NCI-H1694 (cell line): ENCODE data around the gene CABCOCO1.

Source experiments
- DNase-seq: peaks from one replicate; lab custom pipeline; 2025; lab: John Stamatoyannopoulos, UW

The CABCOCO1 gene

DNA sequence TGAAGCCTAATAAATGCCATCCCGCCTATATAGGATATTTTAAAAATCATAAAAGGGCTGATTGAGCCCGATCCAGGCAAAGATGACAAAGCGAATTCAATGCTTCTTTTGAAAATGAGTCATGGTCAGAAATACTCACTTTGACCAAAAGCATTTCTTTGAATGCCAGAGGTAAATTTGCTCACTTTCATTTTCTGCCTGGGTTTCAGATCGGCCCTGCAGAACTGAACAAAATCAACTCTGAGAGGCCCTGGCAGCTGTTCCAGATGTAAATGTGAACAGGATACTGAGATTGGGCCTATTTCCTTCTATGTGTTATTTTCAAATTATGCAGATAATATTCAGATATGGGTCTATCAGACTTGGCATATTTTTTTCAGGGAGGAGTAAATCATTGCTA is 124.0 kb downstream of the CABCOCO1 start:
- no peak for DNase-seq

DNA sequence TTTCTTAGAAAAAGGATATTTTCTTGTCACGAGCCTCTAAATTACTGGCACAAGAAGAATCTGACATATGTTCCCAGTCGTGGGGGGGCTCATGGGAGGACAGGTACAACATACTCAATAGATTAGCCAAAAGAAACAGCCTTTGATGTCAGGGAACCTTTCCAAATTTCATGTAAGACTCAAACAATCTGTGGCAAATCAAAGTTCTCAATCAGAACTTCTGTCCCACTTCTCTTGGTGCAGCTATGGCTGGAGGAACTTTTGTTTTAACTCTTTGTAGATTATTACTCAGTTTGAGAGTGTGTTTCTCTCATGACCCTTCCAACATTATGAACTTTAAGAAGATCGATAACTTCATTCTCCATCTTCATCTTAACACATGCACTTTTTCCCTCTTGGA is 124.4 kb downstream of the CABCOCO1 start:
- DNase-seq = no peak

DNA sequence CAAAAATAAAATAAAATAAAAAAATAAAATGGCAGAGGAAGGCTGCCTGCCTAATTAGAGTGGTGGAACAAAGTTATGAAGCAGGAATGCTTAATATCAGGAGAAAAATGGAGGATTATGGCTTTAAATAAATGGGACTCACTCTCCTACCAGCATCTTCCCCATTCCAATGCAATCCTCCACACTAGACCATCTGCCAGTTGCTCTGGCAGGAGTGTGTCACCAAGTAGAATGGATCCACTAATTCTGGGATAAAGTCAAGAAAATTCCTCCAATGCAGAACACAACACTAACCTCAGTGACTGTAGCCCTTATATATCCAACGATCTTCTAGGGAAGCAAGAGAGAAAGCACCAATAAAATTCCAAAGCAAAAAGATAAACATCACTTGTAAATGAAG is 126.3 kb downstream of the CABCOCO1 start:
- DNase-seq = no peak

DNA sequence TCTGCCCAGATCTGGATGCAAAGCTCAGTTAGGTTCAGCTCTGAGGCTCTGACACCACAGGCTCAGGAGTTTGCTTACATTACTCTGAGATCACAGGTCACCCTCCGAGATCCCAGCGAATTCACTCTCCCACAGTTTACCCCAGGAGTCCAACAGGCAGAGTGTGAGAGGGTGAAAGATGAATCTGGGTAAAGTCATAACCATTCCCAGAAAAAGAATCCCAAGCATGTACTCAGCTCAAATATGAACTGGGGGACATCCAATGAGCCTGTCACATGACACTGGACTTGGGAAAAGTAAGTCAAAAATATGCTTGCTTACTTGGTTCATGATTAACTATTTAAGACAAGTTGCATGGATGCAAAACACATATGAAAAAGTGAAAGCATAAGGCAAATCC is 128.5 kb downstream of the CABCOCO1 start:
- DNase-seq = no peak

DNA sequence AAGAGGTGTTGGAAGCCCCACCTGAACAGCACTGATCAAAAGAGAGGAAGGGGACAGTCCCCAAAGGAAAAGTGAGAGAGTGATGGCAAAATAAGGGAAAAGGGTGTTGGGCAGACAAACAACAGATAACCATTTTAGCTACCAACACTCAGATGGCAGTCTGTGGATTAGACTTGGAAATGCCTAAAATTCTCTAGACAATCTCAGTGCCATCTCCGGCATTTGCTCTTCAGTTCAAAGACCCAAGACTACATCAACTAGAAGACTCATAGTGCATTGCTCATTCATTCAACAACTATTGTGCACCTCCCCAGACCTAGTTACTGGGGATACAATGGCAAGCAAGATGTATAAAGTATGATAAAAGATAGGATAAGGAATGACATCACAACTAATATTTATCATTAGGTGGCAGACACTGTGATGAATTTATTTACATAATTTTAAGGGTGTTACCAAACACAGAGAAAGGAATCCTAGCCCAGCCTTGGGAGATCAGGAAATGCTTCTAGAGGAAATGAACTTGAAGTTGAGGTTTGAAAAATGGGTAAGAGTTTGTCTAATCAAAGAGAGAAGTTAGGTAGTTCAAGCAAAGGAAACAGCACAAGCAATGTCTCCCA is 129.5 kb downstream of the CABCOCO1 start:
- DNase-seq = no peak

DNA sequence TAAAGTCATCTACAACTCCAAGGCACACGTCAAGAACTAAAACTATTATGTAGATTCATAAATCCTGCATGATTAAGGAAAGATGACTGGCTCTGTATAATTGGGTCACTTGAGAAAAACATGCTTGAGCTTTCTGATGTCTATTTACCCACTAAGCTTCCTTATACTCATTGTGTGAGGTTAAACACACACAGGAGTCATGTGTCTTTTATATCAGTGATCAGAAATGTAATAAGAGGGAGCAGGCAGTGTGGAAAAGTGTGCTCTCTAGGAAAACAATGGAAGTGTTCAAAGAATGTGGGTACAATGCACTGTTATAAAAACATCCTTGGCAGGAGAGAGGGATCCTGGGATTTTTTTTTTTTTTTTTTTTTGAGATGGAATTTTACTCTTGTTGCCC is 130.2 kb downstream of the CABCOCO1 start:
- DNase-seq = no peak

DNA sequence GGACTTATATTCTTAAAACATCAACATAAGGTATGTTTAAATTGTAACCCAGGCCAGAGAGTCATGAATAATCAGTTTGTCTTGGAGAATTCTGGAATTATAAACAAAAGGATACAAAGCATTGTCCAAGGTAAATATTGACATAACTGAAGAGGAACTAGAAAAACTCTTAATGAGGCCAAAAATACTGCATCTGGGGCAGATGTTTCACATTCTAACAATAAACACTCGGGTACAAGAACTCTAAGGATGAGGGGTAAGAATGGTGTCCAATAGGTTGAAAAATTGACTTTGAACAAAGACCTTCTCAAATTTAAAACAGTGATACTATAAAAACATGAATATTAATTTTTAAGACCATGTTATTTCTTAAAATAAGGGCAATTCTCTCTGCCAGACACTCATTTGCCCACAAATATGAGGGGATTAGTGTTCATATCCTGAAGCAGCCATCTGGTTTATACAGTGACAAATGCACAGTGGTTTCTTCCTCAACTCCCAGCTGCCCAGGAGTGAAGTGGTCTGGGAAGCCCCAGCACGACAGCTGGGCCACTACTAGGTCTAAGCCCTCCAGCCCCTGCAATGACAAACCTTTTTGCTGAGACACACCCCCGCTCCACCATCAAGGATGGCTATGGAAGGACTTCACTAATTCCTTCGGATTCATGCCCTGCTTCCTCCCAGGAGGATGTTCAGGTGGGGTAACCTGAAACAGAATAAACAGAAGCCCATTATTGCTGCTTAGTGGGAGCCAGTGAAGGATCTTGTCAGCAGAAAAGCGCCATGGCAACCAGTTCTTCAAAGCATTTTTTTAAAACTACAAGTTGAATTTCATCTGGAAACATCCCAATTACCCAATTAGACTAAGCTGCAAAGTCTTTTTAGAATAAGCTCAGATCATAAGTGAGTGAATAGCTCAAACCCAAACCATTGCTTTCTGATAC is 131.3 kb downstream of the CABCOCO1 start:
- no peak for DNase-seq

DNA sequence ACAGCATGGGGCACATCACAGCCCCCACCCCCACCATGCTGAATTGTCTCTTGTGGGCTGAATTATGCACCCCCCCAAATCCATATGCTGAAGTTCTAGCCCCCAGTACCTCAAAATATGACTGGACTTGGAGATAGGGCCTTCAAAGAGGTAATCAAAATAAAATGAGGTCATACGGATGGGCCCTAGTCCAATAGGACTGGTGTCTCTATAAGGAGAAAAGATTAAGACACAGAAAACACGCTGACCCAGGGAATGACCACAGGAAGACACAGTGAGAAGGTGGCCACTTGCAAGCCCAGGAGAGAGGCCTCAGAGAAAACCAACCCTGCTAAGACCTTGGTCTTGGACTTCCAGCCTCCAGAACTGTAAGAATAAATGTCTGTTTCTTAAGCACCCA is 132.4 kb downstream of the CABCOCO1 start:
- DNase-seq = no peak

DNA sequence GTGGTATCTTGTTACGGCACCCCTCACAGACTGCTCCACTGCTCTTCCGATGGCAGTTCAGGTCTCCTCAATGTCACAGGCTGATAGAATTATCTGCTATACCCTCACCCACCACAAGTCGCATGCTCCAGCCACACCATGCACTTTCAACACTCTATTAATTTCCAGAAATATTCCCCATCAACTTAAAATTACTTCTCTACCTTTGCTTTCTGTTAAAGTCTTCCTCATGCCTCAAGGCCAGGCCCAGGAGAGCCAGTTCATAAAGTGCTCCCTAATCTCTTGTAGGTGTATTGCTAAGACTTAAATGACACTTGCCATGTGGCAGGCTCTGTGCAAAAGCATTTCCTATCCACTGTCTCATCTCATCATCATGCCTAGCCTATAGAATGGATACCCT is 132.8 kb downstream of the CABCOCO1 start:
- DNase-seq = no peak

DNA sequence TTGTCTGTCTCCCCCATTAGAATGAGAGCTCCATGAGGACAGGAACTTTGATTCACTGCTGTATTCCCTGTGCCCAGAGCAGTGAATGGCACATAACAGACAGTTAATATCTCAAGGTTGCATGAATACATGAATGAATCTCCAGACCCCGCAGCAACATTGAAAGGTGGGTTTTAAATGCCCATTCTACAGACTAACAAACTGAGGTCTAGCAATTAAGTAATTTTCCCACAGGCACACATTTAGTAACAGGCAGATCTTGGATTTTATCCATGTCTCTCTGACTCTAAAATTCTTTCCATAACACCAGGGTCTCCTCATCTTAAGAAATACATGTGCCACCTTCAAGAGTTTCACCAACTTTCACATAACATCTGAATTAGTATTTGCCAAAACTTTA is 134.1 kb downstream of the CABCOCO1 start:
- DNase-seq = no peak

DNA sequence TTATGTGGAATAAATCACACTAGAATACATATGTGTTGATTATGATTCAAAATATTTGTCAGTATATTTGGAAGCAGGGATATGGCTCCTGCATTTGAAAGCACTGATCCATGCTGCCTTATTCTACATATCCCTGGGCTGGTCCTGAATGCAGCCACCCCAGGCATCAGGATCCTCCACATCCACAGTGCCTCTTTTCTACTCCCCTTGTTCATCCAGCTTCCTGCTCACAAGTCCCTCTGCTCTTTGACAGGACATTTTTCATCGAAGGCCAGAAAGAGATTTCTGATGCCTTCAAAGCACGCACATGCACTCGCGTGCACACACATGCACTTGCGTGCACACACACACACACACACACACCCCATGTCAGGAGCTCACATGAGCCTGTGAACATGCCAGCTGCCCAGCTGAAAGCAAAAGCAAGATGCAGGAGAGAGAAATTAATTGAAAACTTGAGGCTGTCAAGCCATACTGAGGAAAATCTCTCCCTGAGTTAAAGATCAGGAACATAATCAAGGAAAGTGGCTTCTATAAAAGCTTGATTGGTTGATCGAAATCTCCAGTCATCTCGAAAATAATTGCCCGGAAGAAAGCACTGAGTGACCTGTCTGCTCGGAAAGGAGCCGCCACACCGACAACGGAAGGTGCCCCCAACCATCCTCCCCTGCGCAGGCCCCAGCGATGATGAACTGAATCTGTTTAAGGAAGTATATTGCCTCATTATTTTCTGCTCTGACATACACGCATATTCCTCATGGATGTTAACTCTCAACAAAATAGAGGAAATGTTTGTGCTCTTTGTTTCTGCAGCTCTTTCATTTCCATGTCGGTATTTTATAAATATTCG is 134.8 kb downstream of the CABCOCO1 start:
- no peak for DNase-seq

DNA sequence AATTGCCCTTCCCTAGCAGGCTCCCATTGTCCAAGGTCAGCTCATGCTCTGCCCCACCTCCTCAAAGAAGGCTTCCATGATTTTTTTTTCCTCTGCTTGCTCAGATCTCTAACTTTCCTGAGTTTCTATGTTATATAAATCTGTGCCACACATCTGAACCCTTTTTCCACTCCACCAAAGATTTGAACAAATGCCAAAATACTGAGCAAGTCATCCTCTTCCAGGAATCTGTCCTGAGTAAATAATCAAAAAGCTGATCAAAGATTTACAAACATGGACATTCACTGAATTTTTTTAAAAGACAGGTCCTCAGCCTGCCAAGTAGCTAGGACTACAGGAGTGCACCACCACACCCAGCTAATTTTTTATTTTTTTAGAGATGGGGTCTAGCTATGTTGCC is 136.0 kb downstream of the CABCOCO1 start:
- no peak for DNase-seq

DNA sequence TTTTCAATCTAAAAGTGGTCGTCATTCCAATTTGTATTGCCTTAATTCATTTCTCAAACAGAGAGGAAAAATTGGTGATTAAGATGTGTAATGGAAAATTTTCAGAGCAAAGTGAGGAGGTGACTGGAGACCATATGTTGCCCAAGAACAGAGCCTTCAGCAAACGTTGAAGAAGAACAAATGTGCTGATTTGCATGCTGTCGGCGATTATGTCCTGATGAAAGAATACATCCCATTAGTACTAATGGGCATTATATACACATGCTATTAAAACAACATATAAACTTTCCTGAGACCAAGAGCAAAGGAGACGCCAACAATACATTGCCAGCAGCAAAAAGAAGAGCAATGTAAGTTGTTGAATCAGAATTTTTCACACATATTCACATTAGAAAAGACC is 138.8 kb downstream of the CABCOCO1 start:
- no peak for DNase-seq

DNA sequence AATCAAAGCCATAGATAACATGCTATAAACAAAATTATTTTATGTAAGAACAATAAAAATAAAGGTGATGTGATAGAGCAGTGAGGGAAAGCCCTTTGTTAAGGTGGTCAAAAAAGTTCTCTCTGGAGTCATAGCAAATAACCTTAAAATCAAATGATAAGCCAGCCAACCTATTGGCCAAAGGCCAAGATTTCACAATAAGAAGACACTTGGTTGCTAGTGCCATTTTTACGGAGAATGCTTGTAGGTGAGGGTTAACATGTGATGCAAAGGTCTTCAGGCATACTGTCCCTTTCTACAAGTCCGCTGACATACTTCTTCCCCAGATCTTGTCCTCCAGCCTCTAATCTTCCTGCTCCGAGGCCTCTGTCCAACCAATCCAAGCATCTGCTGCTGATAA is 140.5 kb downstream of the CABCOCO1 start:
- DNase-seq = no peak

DNA sequence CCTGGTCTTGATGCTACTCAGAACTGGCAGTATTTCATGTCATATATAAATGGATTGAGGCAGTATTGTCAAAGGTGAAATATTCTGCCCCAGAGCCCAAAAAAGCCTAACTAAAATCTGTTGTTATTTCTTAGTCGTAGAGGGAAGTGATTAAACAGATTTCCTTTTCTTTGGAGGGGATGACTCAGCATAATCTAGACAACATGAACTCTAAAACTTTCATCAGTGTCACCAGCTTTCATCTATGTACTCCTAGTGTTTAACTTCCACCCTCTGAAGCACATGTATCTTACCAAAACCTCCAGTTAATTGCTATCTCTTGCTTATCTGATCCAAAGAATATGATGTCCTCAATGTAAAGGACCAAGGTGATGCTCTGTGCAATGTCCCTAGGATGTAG is 141.7 kb downstream of the CABCOCO1 start:
- DNase-seq = no peak

DNA sequence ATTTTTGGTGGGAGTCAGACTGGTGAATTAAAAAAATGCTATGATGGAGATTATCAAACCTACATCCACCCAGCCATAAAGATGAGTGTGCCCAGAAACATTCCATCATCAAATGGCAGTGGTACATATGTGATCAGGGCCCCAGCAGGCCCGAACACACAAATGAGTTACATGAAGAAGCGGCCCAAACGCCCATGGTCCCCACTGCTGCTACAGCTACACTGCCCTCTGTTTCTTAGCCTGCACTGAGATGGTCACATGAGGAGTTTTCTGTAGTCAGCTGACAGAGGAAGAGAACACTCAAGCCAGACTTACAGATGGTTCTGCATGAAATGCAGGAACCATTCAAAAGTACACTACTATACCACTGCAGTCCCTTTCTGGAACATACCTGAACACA is 142.4 kb downstream of the CABCOCO1 start:
- DNase-seq = no peak

DNA sequence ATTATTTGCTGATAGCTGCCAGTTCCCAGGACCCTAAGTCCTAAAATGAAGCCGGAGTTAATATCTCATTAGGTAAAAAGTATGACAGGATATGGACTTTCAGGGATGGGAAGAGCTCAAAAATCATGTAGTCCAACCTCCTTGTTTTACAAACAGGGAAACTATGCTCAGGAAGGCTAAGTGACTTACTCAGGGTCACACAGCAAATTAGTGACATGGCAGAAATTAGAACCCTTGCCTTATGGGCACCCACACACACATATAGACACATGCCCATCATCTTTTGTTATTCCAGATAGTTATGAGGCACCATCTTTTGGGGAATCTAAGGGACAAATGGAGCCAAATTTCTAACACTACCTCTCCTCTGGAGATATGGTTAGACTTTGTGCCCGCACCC is 147.5 kb downstream of the CABCOCO1 start:
- DNase-seq = no peak

DNA sequence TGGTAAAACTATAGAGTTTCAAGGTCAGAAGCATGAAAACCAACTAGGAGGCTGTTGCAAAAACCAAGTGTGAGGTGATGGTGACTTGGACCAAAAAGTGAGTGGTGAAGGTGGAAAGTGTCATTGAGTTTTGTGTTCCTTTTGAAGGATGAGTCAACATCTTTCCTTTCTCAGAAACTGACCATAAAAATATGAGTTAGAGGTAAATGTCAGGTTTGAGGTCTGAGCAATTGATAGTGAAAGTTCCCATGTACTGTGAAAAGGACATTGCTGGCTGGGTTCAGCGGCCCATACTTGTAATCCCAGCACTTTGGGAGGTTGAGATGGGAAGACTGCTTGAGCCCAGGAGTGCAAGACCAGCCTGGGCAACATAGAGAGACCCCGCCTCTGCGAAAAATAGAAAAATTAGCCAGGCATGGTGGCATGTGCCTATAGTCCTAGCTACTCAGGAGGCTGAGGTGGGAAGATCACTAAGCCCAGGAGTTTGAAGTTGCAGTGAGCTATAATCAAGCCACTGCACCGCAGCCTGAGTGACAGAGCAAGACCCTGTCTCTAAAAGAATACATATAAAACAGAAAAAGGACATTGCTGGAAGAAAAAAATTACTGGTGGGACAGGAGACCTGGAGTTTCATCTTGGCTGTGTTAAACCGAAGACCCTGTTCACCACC is 149.5 kb downstream of the CABCOCO1 start:
- DNase-seq = no peak

DNA sequence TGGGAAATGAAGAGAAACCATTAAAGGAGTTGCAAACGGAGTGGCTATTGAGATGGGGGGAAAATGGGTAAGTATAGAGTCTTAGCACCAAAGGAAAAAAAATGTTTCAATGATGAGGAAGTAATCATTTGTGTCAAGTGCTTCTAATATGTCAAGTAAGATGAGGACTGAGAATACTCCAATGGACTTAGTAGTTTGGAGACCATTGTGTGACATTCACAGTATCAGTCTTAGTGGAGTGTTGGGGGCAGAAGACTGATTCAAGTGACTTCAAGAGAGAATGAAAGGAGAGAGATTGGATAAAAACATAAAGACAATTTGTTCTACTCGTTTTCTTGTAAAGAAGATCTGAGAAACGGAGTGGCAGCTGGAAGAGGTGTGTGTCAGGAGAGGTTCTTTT is 150.2 kb downstream of the CABCOCO1 start:
- DNase-seq = no peak

DNA sequence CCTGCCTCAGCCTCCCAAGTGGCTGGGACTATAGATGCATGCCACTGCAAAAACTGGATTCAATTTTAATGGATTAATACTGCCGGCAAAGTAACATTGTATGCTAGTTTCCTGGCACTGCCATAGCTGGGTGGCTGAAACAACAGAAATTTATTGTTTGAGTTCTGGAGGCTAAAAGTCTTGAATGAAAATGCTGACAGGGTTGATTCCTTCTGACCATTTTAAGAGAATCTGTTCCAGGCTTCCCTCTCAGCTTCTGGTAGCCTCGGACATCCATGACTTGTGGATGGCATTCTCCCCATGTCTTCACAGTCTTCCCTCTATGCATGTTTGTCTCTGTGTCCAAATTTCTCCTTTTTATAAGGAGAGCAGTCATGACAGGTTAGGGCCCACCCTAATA is 151.4 kb downstream of the CABCOCO1 start:
- no peak for DNase-seq

DNA sequence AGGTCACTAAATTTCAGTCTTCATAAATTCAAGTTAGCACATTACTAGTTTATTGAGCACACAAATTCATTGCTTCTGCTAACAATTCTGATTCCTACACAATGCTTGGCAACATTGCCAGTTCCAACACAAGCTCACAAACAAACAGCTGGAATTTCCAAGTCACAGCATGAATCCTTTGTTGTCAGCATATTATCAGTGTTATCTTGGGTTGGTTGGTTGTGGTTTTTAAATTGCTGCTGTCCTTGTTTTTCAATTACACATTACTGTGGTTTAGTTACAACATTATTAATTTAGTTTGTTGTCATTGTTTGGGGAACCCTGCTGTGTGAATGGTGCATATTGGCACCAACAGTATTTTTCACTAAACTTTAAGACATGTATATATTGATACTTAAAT is 152.8 kb downstream of the CABCOCO1 start:
- DNase-seq = no peak
